Head of caudate nucleus (tissue), 42 donors: ENCODE data around the gene MYO9A.
"Not testable (repeated sequence)": the region's sequence is repeated elsewhere in the genome, so short reads cannot be mapped to it uniquely, and the experiment has no call there.

Source experiments
- DNase-seq, 42 donors: peaks; one replicate each; pipeline versions ENCODE4 v3.0.0 to v3.0.0-alpha.2; 2020 to 2021; ENCODE audit warnings: mixed read lengths in 7 of 42
- intact Hi-C: fragments of 100-400 bp; cut with DNase I; formaldehyde crosslinking; loops from one replicate; pipeline ENCODE4 v1.15.0; 2022

The MYO9A gene

DNA sequence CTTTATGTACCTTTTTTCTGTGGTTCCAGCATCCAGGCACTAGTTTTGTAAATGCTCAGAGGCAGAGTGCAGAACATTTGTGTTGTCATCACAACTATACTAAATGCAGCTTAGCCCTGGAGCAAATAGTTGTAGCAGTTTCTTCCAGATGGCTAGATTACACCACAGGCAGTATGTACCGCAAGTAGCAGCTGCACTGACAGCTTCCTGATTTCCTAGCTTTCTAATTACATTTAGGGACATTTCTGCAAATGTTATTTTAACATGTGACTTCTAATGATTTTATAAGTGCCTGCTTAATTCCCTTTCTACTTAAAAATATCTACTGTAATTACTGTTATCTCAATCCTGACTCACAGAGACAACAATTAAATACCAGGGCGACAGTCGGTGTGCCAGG is 201.1 kb downstream of the MYO9A start:
- DNase-seq: no peak
- intact Hi-C loops: no loop called here

DNA sequence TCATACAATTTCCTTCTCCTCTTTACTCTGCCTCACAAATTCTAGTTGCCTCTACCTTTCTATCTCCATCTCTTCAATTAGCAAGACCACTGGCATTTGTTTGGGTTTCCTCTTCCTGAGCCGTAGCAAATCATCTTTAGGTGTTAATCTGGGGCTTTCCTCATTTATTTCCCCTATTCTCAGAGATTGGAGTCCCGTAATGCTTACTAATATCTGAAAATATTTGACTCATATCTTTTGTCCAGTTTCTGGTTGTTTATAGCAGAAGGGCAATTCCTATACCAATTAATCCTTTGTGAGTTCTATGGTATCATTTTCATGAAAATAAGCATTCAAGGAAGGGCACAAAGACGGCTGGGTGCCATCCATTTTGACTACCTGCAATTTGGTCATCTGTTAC is 203.9 kb downstream of the MYO9A start:
- DNase-seq: no peak

DNA sequence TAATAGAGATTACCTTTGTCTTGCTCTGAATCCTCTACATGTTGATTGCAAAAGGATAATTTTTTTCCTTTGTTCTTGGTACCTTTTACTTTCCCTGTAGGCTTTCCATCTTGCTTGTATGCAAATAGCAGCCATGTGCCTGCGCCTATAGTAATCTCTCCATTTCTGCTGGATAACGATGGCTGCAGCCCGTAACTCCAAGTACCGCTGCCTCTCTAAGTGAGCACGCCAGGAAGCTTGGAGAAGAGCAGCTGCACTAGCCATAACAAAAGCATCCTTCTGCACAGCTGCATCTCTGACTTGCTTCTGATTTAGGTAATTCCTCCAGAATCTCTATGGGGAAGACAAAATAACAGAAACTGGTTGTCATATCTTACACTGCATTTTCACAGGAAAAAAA is 218.3 kb downstream of the MYO9A start:
- intact Hi-C loops: no loop called here
- peak in 14 of 42 donors; percentile 6 to 60 (median 24) for DNase-seq

More for the DNA sequence above, 203.9 kb downstream of the MYO9A start:
- intact Hi-C loops: no loop called here

DNA sequence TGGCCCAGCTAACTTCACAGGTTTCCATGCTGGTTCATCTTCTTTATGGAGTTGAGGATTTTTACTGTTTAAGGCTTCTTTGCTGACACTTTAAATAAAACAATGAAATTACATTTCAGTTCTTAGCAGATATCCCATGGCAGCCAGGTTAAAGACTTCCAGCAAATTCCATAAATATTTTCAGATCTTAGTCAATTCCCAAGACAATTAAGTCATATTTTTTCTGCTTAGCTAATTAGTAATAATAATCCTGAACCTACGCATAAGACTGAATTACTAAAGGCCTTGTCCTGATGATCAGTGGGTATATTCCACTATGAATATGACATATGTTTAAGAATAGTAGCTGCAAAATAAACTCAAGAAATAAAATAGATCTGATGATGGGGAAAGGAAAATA is 224.3 kb downstream of the MYO9A start:
- no peak for DNase-seq
- intact Hi-C loops: no loop called here

DNA sequence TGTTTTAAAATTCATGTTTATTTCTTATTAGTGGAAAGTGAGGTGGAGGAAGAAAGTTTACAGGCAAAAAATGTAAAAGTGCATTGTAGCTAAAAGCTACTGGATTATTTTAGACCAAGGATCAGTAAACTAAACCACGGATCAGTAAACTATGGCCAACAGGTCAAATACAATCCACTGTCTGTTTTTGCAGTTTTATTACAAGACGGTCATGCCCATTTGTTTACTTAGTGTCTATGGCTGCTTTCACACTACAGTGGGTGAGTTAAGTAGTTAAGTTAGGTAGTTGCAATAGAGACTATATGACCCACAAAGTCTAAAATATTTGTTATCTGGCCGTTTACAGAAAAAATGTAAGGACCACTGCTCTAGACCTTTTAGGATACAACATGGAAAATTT is 225.6 kb downstream of the MYO9A start:
- DNase-seq: no peak
- intact Hi-C loops: no loop called here

DNA sequence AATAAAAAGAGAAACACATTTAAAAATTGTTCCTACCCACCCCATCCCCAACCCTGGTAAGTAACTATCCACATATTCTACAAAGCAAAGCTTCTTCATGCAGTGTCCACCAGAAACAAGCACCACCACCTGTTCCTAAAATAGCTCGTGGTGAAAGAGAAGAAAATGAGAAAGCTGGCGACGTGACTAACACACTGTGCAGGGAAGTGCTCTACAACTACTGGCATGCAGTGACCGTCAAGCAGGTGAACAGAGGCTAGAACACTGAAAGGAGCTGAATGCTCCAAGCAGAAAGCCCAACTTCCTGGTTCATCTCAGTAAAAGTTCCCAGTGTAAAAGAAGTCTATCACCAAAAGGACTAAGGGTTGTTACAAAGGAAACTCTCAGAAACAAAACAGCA is 226.9 kb downstream of the MYO9A start:
- intact Hi-C loops: no loop called here
- no peak for DNase-seq

DNA sequence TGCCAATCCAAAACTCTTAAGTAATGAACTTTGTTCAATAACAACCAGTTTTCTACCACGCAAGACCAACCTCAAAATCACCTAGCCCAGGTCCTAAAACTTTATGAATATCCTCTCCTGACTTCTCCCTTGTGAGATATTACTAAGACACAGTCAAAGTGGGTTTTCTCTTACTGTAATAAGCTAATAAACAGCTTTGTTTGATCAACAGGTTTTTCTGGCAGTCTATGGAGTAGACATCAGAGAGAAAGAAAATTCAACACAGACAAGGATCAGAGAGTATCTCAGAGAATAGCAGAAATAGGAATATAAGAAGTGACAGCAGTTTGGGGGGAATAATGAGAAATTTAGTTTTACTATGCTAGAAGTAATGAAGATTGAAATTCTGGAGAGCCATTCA is 228.0 kb downstream of the MYO9A start:
- intact Hi-C loops: no loop called here

DNA sequence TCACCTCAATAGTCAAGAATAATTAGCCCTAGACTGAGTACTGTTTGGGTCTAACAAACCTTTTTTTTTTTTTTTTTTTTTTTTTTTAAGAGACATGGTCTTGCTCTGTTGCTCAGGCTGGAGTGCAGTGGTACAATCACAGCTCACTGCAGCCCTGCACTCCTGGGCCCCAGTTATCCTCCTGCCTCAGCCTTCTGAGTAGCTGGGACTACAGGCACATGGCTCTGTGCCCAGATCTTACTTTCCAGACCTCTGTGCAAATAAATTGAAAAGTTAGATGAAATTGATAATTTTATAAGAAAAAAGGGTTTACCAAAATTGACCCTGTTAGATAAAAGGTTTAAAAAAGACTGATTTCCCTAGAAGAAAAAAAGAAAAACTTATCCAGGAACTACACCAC is 228.6 kb downstream of the MYO9A start:
- intact Hi-C loops: no loop called here
- DNase-seq: no peak

More for the DNA sequence above, 228.0 kb downstream of the MYO9A start:
- no peak for DNase-seq

DNA sequence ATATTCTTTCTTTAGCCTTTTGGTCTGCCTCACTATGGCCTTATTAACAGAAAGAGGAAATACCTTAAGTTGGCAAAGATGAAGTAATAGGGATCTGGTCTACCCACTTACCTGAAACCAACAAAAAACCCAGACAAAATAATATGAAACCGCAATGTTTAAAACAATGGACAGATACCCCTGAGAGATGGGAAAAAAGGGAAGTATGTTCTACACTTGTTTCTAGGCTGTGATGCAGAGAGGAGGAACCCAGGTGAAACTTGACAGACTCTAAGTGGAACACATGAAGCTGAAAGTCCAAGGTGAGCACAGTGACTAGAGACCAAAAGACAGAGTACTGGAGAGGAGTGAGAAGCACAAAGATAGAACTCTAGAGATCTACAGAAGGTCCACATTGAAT is 229.2 kb downstream of the MYO9A start:
- intact Hi-C loops: no loop called here

DNA sequence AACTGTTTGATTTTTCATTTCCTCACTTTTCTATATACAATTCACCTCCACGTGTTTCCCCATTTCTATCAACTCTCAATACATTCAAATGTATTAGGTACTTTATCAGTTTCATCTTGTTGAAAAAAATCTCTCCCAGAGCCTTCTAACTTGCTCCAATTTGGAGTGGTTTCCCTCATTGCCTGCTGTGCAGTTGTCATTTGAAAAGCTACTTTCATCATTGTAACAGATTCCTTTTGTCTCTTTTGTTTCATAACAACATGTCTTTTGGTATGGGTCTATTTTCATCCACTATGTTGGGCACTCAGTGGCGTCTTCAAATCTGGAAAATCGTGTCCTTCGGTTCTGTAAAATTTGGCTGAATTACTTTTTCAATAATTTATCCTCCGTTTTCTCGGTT is 232.6 kb downstream of the MYO9A start:
- peak in 1 of 42 donors; percentile 16 for DNase-seq
- intact Hi-C loops: no loop called here

More for the DNA sequence above, 229.2 kb downstream of the MYO9A start:
- DNase-seq: no peak

DNA sequence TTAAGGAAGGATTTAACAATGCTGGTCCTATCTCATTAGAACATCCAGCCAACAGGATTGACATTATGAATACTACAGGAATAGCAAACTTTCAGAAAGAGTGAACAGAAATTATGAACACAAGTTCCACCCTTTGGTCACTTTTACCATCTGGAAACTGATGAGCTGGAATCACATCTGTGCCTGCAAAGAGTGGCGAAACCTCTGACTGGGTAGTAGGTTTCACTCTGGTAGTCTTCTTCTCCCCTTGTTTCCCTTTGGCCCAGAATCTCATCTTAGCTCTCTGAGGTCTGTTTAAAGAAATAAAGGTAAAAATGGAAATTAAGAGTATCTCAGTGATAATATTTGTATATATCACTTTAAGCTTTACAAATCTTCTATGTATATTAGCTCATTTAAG is 234.5 kb downstream of the MYO9A start:
- no peak for DNase-seq
- intact Hi-C loops: no loop called here

DNA sequence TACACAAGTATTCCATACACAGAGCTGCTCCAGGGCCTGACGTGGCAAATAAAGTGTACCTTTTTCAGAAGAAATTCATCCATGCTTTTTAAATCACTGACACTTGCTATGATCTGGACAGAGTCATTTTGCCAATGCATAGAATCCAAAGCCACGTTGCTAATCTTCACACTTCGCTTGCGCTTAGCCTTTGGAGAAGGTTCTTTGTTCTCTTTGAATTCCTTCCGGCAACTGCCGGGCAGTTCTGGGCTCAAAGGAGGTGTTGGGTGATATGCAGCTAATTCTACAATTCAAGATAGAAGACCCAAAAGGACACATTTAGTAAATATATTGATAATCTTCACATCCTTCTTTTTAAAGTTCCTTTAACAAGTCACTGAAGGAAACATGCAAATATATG is 237.7 kb downstream of the MYO9A start:
- intact Hi-C loops: no loop called here

DNA sequence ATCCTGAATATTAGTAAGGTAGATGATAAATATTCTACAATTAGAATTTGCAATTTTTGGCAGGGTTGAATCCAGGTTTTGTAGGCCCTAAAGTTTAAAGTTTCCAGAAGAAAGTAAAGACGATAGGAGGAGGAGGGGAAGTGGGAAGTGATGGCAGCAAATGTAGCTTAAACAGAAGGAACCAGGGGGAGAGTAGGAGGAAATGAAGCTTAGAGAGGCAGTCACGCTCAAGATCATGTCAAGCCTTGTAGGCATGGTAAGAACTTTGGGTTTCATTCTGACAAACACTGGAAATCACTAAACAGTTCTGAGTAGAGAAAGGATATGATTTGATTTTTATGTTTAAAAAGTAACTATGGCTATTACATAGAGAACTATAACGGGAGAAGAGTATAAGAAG is 243.7 kb downstream of the MYO9A start:
- intact Hi-C loops: no loop called here

More for the DNA sequence above, 237.7 kb downstream of the MYO9A start:
- DNase-seq: no peak

DNA sequence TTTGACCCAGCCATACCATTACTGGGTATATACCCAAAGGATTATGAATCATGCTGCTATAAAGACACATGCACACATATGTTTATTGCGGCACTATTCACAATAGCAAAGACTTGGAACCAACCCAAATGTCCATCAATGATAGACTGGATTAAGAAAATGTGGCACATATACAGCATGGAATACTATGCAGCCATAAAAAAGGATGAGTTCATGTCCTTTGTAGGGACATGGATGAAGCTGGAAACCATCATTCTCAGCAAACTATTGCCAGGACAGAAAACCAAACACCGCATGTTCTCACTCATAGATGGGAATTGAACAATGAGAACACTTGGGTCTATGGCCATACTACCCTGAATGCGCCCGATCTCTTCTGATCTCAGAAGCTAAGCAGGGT is 259.7 kb downstream of the MYO9A start:
- DNase-seq, intact Hi-C loops: not testable (repeated sequence)

More for the DNA sequence above, 243.7 kb downstream of the MYO9A start:
- peak in 5 of 42 donors; percentile 11 to 38 (median 24) for DNase-seq

DNA sequence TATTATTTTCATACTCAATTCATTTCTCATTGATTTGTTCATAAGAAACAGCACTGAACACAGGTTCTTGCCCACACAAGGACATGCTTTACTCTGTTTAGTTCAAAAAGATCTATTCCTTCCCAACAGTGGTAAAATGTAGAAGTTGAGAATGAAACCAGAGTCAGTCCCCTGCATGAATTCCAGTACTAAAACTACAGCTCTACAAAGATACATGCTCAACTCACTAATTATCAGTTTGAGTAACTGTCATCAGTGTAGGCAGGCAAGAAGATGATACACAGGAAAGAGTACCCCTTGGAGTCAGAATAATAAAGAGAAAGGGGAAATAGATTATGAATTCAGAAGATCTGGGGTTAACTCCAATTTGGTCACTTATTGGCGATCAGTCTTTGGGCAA is 264.4 kb downstream of the MYO9A start:
- no peak for DNase-seq
- intact Hi-C loops: no loop called here

DNA sequence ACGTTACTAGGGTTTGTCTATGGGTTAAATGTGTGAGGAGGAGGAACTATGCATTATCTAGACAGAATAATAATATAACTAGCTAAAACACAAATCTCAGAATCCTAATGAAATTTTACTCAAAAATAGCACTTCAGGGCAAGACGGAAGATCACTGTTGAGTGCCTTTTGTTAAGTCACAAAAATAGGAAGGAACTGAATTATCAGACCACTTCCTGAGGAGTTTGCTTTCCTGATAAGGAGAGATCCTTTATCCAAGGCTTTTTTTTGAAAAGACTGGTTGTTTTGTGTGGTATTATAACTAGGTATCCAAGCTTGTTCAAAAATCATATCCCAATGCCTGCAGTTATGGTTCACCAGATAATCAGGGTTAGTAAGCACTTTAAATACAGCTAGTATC is 273.0 kb downstream of the MYO9A start:
- intact Hi-C loops: no loop called here
- no peak for DNase-seq

DNA sequence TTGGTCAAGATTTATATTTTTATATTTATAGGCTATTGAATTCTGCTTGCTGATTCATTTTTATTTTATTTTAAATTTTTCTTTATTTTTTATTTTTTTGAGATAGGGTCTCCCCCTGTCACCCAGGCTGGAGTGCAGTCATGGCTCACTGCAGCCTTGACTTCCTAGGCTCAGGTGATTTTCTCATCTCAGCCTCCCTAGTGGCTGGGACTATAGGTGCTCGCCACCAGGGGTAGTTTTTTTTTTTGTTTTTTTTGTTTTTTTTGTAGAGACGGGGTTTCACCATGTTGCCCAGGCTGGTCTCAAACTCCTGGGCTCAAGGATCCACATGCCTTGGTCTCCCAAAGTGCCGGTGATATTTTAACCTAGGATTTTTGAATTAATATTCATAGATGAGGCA is 276.4 kb downstream of the MYO9A start:
- intact Hi-C loops: no loop called here
- DNase-seq: no peak

DNA sequence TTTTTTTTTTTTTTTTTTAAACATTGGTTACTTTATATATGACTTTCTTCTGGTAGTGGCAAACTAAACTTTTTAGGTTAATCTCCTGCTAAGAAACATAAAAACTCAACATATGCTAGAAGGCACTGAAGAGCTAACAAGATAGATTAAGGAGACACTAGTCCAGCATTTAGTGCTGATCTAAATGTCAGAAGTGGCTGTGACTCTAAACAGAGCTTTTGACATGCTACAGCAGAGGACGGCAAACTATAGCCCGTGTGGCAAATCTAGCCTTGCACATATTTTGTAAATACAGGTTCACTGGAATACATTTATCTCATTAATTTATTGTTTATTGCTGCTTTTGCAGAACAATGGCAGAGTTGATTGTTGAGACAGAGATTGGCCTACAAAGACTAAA is 287.0 kb downstream of the MYO9A start:
- intact Hi-C loops: no loop called here
- DNase-seq: no peak

DNA sequence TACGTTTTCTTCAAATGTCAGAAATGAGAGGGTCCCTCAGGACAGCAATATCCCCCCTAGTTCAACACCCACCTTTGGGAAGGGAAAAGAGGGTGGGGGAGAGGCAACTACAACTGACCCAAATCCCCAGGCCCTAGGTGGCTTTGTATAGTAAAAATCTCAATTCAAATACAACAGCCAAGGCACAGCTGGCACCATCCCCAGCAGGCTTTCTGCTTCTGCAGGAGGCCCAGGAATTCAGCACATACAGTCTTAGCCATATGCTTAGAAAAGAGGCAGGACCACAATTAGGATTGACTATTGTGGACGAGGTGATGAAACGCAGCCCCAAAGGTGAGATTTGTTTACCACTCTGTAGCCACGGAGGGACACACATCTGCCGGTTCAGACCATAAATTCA is 291.8 kb downstream of the MYO9A start:
- intact Hi-C loops: no loop called here
- no peak for DNase-seq

DNA sequence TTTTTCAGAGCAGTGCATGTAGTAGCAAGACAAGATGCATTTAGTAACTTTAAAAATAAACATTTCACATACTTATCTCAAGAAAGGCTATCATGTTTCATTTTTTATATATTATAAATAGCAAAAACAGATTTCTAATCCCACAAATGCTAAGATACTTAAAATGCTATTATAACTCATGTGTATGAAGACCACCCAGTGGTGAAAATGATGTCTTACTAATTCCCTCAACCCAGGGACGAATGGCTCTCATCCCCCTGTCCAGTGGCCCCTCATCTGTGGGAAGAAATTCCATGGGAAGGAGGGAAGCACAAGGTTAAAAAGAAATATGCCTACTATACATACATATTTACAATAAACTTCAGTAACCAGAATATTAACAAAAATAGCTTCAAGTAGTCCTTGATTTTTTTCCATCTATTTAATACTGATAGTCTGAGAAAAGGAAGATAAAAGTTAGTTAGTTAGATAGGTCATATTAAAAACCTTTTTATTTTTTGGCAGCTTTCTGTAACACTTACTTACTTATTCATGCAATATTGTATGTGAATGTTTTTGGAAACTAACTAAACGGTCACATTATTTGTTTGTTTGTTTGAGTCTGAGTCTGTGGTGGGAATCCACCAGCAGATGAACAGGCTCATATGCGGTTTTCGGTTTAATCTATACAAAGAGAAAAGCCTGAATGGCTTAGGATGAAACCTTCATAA is 292.8 kb downstream of the MYO9A start:
- intact Hi-C loops: no loop called here

DNA sequence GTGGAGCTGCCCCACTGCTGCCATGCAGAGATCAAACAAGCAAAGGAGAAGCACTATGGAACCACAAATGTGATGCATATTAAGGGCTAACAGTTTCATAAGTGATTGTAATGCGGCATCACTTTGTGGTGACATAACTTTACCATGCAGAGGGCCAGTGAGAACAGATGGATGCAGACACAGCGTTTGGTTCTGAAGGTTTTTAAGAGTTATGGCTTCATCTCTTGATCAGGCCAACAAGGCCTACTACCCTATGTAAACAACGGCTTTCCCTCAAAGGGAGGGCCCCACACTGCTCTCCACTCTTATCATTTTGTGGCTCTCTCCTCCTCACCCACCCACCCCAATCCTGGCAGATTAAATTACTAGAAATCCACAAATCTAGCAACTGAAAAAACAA is 294.1 kb downstream of the MYO9A start:
- no peak for DNase-seq

More for the DNA sequence above, 292.8 kb downstream of the MYO9A start:
- no peak for DNase-seq

More for the DNA sequence above, 294.1 kb downstream of the MYO9A start:
- intact Hi-C loops: no loop called here
